ENCODE measurements around the gene FCRL4.
"Not testable (repeated sequence)": the region's sequence is repeated elsewhere in the genome, so short reads cannot be mapped to it uniquely, and the experiment has no call there.

FCRL4 gene

DNA sequence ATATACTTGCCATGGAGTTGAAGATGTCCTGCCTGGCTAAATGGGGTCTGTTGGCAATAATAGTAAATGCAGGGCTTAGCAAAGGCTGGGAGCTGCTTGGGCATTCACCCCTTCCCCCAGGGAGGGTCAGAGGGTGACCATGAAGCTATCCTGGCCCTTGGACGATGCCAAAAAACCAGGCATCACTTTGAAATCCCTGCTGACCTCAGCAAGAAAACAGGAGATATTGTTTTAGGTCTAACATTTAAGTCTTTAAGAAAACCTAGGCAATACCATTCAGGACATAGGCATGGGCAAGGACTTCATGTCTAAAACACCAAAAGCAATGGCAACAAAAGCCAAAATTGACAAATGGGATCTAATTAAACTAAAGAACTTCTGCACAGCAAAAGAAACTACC, 49.8 kb downstream of the FCRL4 start:
- not testable (repeated sequence) for DNase-seq

DNA sequence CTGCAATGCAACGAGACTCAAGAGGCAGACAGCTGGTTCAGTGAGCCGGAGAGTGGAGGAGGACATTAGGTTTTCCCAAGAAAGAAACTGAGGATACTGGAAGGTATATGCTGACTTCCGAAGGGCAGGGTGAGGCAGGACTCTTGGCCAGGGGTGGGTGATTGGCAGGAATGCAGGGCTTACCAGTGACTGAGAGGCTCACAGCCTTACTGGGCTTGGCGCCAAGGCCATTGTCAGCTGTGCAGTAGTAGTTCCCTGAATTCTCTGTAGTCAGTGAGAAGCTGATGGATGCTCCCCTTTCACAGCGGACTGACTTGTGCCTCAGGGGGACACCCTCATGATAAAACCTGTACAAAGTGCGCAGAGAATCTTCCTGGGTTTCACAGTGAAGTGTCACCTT, 55.2 kb downstream of the FCRL4 start:
- DNase-seq: no peak

DNA sequence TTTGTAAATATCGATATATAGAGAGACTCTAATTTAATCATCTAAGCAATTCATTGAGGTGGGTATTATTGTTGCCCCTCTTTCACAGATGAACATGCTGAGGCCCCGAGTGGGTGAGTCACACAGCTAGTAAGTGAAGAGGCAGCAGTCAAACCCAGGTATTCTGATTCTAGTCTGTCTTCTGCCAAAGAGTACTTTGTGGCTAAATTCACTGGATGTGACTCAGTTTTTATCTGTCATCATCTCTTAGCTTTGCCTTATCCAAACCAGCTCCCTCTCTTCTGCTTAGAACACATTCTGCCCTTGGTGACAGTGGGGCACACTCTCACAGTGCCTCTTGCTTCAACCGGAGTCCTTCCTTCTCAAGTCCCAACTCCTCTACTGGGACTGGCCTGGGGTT, 57.0 kb downstream of the FCRL4 start:
- no peak for DNase-seq

DNA sequence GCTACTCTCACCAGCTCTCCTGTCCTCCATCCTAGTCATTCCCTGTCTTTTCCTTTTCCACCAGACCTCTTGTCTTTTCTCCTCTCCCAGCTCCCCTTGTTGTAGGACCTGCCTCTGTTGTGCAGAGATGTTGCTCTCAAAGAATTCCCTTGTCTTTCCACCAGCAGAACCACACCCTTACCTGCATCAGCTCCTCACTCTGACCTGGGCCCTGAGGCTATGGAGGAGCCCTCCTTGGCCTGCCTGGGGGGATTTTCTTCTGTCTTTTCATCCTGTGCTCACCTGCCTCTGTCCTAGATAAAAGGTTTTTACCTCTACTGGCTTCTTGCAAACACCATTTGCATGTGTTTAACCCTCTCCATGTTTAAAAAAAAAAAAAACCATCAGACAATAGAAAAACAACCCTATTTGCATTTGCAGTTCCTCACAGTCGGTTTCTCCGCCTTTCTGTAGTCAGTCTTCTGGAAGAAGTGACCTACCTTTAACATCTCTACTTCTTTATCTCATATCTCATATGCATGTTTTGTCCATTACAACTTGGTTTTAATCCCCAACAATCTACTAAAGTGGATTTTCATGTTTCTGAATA, 57.6 kb downstream of the FCRL4 start:
- DNase-seq: no peak

DNA sequence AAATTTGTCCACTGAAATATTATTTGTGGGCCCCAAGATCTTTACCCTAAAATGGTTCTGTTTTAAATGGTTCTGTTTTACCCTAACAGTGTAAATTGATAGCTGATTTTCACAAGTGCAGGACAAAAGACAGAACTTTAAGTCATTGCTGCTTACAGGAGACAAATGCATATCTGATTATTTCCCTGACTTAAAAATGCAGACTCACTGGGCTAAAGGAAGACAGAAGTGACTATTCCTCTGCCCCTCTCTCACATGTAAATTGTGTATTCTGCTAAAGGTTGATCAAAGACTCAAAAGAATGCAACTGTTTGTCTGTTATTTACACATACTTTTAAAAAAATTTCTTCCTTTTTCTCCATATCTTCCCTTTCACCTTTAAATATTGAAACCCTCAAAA, 58.3 kb downstream of the FCRL4 start:
- no peak for DNase-seq

DNA sequence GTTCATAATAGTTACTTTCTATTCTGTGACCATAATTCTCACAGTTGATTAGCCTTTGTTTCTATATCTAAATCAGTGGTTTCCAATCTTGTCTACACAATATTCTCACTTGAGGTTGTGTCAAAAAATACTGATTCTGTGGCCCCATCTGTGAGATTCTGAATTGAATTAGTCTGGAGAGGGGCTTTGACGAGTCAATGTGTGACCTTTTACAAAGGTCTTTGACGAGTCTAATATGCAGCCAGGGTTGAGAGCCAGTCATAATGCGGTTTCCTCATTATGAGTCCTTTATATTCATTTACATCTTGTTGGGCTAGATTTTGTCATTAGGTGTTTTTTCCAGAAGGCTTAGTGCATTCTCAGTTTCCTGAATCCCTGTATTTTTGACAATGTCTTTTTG, 65.3 kb downstream of the FCRL4 start:
- no peak for DNase-seq

DNA sequence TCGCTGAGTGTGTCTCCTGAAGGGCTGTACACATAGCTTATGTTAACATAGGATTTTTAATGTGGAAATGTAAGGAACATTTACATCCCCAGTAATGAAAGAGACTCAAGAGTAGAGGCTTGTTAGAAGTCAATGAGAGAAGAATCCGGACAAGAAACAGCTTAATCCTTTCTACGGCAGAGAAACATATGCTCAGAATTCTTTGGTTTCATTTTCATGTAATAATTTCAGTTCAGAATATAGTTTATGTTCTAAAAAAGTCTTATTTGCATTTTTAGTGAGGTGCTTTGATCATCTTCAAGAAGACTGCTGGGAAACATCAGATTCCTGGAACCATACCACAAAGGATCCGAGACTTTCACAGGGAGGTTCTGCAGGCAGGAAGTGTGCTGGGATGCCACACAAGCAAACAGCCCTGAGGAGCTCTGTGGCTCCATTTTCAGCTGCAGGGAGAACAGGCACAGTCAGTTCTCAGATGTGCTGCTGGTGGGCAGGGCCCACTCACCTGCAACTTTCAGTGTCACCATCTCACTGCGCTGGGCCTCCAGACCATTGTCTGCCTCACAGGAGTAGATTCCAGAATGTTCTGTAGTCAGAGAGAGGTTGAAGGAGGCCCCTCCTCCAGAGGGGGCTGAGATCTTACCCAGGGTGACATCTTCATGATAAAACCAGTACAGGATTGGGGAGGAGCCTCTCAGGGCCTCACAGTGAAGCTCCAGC, 74.0 kb downstream of the FCRL4 start:
- no peak for DNase-seq
